ENCODE measurements around the gene LIM2.

Gene LIM2

GRCh38 chr19:51387924-51388389, at the start of gene LIM2:
TSS of gene LIM2 (minus strand) at chr19:51387974. CDS start at chr19:51387443, 531 bp downstream.
- H3K27ac ChIP-seq = no peak within 1 kb of the TSS
- CTCF ChIA-PET = no interaction called here
- no peak for TF ChIP-seq CTCF (conservative IDR thresholded peaks at IDR 0.05; ENCODE audit: low read depth)
- POLR2A ChIA-PET (ENCODE audit: low non-redundant PET) = no interaction called here
- DNase-seq (ENCODE audit: low spot score) = no peak

GRCh38 chr19:51434456-51434855, 46.7 kb upstream of the LIM2 start:
- CTCF ChIA-PET = no interaction called here
- DNase-seq (ENCODE audit: low spot score) = no peak
- POLR2A ChIA-PET (ENCODE audit: low non-redundant PET) = no interaction called here
- no peak for TF ChIP-seq CTCF (conservative IDR thresholded peaks at IDR 0.05; ENCODE audit: low read depth)
- no peak overlapping the region for H3K27ac ChIP-seq

- DNase-seq (ENCODE audit: low spot score) = no peak
- POLR2A ChIA-PET (ENCODE audit: low non-redundant PET) = no interaction called here
- H3K27ac ChIP-seq = no peak overlapping the region
- TF ChIP-seq CTCF (conservative IDR thresholded peaks at IDR 0.05; ENCODE audit: low read depth) = no peak
- CTCF ChIA-PET = interaction anchor here (0.6 kb wide), 1 partner anchor 148 kb away, joined by 3 read pairs; no protein-coding TSS in a partner anchor
Observed at GRCh38 chr19:51433043-51433442, 45.3 kb upstream of the LIM2 start.

- CTCF ChIA-PET = interaction anchor here (0.6 kb wide), 2 partner anchors 296 to 1449 kb away, joined by 3 to 8 read pairs; no protein-coding TSS in a partner anchor
- POLR2A ChIA-PET (ENCODE audit: low non-redundant PET) = no interaction called here
- DNase-seq (ENCODE audit: low spot score) = no peak
- TF ChIP-seq CTCF (conservative IDR thresholded peaks at IDR 0.05; ENCODE audit: low read depth) = no peak
- no peak overlapping the region for H3K27ac ChIP-seq
Observed at GRCh38 chr19:51431124-51431523, 43.4 kb upstream of the LIM2 start.

GRCh38 chr19:51430221-51430620, 42.4 kb upstream of the LIM2 start:
- POLR2A ChIA-PET (ENCODE audit: low non-redundant PET) = no interaction called here
- CTCF ChIA-PET = no interaction called here
- no peak for TF ChIP-seq CTCF (conservative IDR thresholded peaks at IDR 0.05; ENCODE audit: low read depth)
- DNase-seq (ENCODE audit: low spot score) = no peak
- no peak overlapping the region for H3K27ac ChIP-seq

GRCh38 chr19:51427201-51427600, 39.4 kb upstream of the LIM2 start:
- no peak for TF ChIP-seq CTCF (conservative IDR thresholded peaks at IDR 0.05; ENCODE audit: low read depth)
- ChIA-PET CTCF (no interaction called here), POLR2A (ENCODE audit: low non-redundant PET) (no interaction called here)
- DNase-seq (ENCODE audit: low spot score) = no peak
- no peak overlapping the region for H3K27ac ChIP-seq
